ENCODE results near the gene PRICKLE2. TPM values are rescaled to one million over a fixed set of nuclear protein-coding genes. Genes with fewer than 3 reads are reported as not detected.
A peak's percentile ranks its signal among the peaks of the same experiment; 100 is the strongest.

PRICKLE2 gene
- polyA plus RNA-seq, 2 of the 4 experiments (the other 2 are of a cell fraction): 5.3 to 6.3 TPM

GRCh38 chr3:64186667-64187064, 38.6 kb downstream of the PRICKLE2 start:
- no peak for FAIRE-seq
- POLR2A ChIA-PET: interaction anchor here (1.3 to 1.6 kb wide), 2 partner anchors 18 to 38 kb away, joined by 3 to 7 read pairs; partner anchors contain the start of gene PRICKLE2

GRCh38 chr3:64185436-64185835, 39.8 kb downstream of the PRICKLE2 start:
- Histone ChIP-seq H3K4me1 (peaks cover 67% of the 10 kb centered on the region), H3K27ac (peak overlapping the region; percentile 77 to 83), H3K4me3 (no peak overlapping the region), H3K9me3 (no peaks in the 10 kb centered on the region), H3K4me2 (peak overlapping the region; percentile 79; the same call in 2 of the 3 replicates)
- ChIA-PET CTCF (interaction anchor here (0.9 to 4.4 kb wide), 2 partner anchors 32 to 162 kb away, joined by 3 to 13 read pairs; partner anchors contain the start of gene PSMD6), POLR2A (no interaction called here)
- TF ChIP-seq FOSL2 (IDR thresholded peaks at IDR 0.05) (no peak), FOSL2 (CRISPR knock-in tag; IDR thresholded peaks at IDR 0.05) (no peak), RAD21 (conservative IDR thresholded peaks at IDR 0.05 in 1 of 2, IDR thresholded peaks at IDR 0.05 in 1 of 2) (no peak), CBX8 (IDR thresholded peaks at IDR 0.05) (no peak), ZC3H11A (IDR thresholded peaks at IDR 0.05) (no peak), FOSB (CRISPR knock-in tag; IDR thresholded peaks at IDR 0.05) (no peak), EHMT2 (IDR thresholded peaks at IDR 0.05; ENCODE audit: low read depth) (no peak), MAFK (IDR thresholded peaks at IDR 0.05; ENCODE audit: partially characterized antibody) (no peak), MYC (IDR thresholded peaks at IDR 0.05; ENCODE audit: borderline replicate concordance, low read length) (no peak), POLR2A (IDR thresholded peaks at IDR 0.05; ENCODE audit: low read length) (no peak), CBX2 (IDR thresholded peaks at IDR 0.05; ENCODE audit: borderline replicate concordance, low read depth) (no peak), NR3C1 (IDR thresholded peaks at IDR 0.05) (no peak), RCOR1 (IDR thresholded peaks at IDR 0.05; ENCODE audit: low read depth, low read length) (no peak), ZFP36 (IDR thresholded peaks at IDR 0.05; ENCODE audit: borderline replicate concordance, partially characterized antibody) (no peak), KDM5A (IDR thresholded peaks at IDR 0.05) (no peak), JUN (IDR thresholded peaks at IDR 0.05) (no peak), HOXB5 (CRISPR knock-in tag; IDR thresholded peaks at IDR 0.05) (no peak)
- FAIRE-seq (no peak), DNase-seq (ENCODE audit: low read depth in 1 of 2, low spot score in 1 of 2) (no peak), ATAC-seq (no peak)
- 68% methylated on average over 2 of the region's 2 CpGs for WGBS (ENCODE audit: missing lambda C conversion rate)

More at GRCh38 chr3:64186667-64187064, 38.6 kb downstream of the PRICKLE2 start:
- Histone ChIP-seq H3K4me1 (peaks cover 79% of the 10 kb centered on the region), H3K4me2 (peak overlapping the region; percentile 79), H3K27ac (peak overlapping the region; percentile 83 to 92), H3K4me3 (no peak overlapping the region), H3K9me3 (no peaks in the 10 kb centered on the region)
- 93% methylated on average over 2 of the region's 2 CpGs for WGBS (ENCODE audit: missing lambda C conversion rate)
- TF ChIP-seq CHD2 (IDR thresholded peaks at IDR 0.05; ENCODE audit: low read length, partially characterized antibody) (no peak), ZC3H11A (IDR thresholded peaks at IDR 0.05) (no peak), NR3C1 (IDR thresholded peaks at IDR 0.05) (no peak), FOSB (CRISPR knock-in tag; IDR thresholded peaks at IDR 0.05) (no peak), MAFK (IDR thresholded peaks at IDR 0.05; ENCODE audit: partially characterized antibody) (peak; percentile 92), TFCP2L1 (CRISPR knock-in tag; IDR thresholded peaks at IDR 0.05) (no peak)
- CTCF ChIA-PET: interaction anchor here (0.7 to 4.4 kb wide), 8 partner anchors 19 to 298 kb away, joined by 3 to 13 read pairs (median 6); partner anchors contain the start of gene PSMD6
- no peak for DNase-seq (ENCODE audit: low read depth in 1 of 2, low spot score in 1 of 2)
- ATAC-seq: no peak

- FAIRE-seq: no peak
- CTCF ChIA-PET: interaction anchor here (0.7 to 4.4 kb wide), 5 partner anchors 16 to 161 kb away, joined by 3 to 13 read pairs (median 4); partner anchors contain the start of gene PSMD6
- POLR2A ChIA-PET: no interaction called here
- DNase-seq (ENCODE audit: low read depth in 1 of 2, low spot score in 1 of 2): peak in 1 of 2 experiments; percentile 27
- H3K4me3 ChIP-seq: no peak overlapping the region
- peaks cover 64% of the 10 kb centered on the region for H3K4me1 ChIP-seq
- no peaks in the 10 kb centered on the region for H3K9me3 ChIP-seq
- 83% methylated on average over 3 of the region's 3 CpGs for WGBS (ENCODE audit: missing lambda C conversion rate)
- peak overlapping the region; percentile 79; the same call in 1 of the 3 replicates for H3K4me2 ChIP-seq
- TF ChIP-seq NPAS2 (CRISPR knock-in tag; IDR thresholded peaks at IDR 0.05; ENCODE audit: borderline replicate concordance): no peak
- TF ChIP-seq JUNB (IDR thresholded peaks at IDR 0.05): no peak
- TF ChIP-seq HEYL (CRISPR knock-in tag; IDR thresholded peaks at IDR 0.05): no peak
- TF ChIP-seq FOSL2 (IDR thresholded peaks at IDR 0.05): 0 out of 2 replicates have a peak, but pooled peaks have one; percentile 18
- TF ChIP-seq FOSL2 (CRISPR knock-in tag; IDR thresholded peaks at IDR 0.05): 0 out of 2 replicates have a peak, but pooled peaks have one; percentile 33
- no peak for TF ChIP-seq JUN (IDR thresholded peaks at IDR 0.05)
- TF ChIP-seq EHF (CRISPR knock-in tag; IDR thresholded peaks at IDR 0.05): no peak
- H3K27ac ChIP-seq: peak overlapping the region; percentile 77 to 83; a peak in 5 of 6 replicates
- no peak for ATAC-seq
Measured at GRCh38 chr3:64184621-64185020, 40.6 kb downstream of the PRICKLE2 start.
